Umbilical cord (tissue), 2 donors: Measurements from ENCODE around the gene BYSL. TPM values are rescaled to one million over a fixed set of nuclear protein-coding genes. Genes with fewer than 3 reads are reported as not detected.
"Not testable (repeated sequence)": the region's sequence is repeated elsewhere in the genome, so short reads cannot be mapped to it uniquely, and the experiment has no call there.

Experiments used
- DNase-seq: peaks from one replicate; pipeline ENCODE4 v3.0.0-alpha.2; 2015; ENCODE audit warnings: low spot score
- total RNA-seq: library from RNA; depleted of rRNA; stranded (reverse); fragments of >200 nt; gene quantifications from one replicate; pipeline ENCODE4 v1.2.3, GENCODE V29; 2014; ENCODE audit warnings: low replicate concordance; ENCODE audit not compliant: insufficient read depth

Gene BYSL
- total RNA-seq, 1 donor from 2014 or later, result 5.3 TPM

DNA sequence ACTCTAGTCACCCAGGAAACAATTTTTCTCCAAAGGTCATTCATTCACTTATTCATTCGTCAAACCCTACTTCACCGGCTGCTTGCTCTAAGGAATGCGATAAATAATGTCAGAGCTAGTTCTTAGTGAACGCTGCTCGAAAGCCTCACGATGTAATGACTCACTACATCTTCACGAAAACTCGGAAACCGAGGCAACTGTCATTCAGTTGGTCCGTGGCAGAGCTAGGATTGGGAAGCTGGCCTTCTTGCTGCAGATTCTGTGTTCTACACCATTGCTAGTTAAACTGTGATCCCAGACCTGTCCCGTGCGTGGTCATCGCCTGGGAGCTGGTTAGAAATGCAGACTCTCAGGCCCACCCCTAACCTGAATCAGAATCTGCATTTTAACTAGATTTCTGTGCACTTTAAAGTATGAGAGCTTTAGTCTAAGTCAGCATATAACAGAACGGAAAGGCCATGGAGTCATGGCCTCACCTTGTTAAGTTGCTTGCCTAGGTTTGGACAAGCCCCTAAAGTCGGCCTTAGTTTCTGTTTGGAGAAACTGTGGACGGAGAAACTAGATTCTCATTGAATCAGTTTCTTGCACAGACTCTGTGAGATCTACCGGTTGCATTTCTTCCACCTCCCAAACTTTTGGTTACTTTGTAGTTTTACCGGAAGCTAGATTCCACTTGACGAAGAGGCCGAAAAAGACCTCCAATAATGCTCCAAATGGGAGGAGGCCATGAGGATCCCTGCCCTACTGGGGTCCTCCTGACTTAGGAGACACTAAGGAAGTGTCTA, 21.0 kb downstream of the BYSL start:
- no peak for DNase-seq

DNA sequence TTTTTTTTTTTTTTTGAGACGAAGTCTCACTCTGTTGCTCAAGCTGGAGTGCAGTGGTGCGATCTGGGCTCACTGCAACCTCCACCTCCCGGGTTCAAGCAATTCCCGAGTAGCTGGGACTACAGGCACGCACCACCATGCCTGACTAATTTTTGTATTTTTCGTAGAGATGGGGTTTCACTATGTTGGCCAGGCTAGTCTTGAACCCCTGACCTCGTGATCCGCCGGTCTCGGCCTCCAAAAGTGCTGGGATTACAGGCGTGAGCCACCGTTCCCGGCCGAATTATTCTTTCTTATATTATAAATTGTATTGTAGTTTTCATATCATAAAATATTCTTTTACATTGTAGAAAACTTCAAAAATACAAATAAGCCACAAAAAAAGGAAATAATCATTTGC, 21.6 kb downstream of the BYSL start:
- not testable (repeated sequence) for DNase-seq

DNA sequence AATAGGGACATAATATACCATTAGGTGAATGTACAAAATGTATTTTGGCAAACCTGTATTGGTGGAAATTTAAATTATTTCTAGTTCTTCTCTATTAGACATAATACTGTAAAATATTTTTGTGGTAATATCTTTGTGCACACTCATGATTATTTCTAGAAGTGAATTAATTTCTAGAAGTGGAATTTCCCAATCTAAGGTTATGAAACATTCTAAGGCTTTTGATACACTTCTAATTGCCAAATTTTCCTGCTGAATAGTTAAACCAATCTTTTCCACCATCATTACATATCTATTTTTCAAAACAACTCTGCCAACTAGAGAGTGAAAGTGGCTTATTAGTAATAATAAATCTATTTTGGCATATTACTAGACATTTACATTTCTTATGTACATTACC, 22.2 kb downstream of the BYSL start:
- no peak for DNase-seq

DNA sequence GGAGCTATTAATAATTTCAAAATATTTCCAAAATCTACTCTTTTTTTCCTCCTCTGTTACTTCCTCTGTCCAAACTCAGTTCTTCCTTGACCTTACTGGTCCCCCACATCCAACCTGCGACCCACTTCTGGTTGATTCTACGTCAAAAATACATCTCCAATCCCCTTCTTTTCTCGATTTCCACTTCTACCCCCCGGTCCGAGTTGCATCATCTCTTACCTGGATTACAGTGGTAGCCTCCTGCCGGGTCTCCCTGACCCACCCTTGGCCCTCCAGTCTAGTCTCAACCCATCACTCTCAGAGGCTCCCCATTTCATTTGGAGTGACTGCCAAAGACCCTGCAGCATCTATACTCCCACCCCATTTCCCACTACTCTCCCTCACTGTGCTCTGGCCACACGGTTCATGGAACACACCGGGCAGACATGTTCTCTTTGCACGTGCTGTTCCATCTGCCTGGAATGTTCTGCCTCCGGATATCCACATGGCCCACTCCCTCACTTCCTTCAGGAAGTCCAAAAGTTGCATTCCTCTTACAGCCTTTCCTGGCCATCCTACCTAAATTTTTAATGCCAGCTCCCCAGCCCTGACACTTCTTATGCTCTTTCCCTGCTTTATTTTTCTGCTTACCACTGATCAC, 26.4 kb downstream of the BYSL start:
- DNase-seq, result no peak

DNA sequence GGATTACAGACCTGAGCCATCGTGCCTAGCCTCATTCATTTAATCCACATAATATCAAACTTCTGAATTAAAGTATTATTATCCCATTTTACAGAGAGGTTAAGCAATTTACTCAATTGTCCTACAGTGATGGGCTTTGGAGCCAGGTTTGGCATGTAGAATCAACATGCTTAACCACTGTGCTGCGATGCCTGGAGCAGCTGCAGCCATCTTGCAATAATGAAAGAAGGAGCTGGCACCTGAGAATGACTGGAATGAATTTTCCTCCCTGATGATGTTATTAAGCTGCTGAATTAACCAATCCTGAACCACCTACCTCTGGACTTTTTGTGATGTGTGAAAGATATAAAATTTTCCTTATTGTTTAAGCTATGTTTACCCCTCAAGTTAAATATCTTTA, 33.4 kb downstream of the BYSL start:
- DNase-seq, result no peak

DNA sequence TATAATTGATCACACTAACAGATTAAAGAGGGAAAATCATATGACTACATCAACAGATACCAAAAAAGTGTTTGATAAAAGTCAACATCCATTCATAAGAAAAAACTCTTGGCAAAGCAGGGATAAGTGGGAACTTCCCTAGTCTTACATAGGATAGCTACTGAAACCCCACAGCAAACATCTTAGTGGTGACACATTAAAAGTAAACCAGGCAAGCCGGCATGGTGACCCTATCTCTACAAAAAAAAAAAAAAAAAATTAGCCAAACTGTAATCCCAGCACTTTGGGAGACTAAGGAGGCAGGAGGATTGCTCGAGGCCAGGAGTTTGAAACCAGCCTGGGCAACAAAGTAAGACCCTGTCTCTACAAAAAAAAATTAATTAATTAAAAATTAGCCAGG, 34.1 kb downstream of the BYSL start:
- DNase-seq, result no peak

DNA sequence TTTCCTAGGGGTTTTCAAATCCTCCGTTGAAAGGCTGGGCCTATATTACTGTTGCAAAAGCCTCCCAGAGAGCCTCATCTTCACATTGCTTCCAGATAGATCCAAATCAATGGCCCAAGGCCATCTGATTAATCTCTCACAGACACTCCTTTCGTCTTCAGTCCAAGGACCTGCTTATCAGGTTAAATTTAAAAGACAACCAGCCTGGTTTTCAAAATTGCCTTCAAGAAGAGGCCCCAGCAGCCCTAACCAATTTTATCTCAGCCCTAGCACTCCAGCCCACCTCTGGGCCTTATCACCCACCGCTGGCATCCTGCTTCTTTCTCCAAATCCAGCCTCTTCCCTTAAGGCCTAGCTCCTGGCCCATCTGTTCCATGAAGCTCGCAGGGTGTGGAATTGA, 35.8 kb downstream of the BYSL start:
- DNase-seq, result no peak

DNA sequence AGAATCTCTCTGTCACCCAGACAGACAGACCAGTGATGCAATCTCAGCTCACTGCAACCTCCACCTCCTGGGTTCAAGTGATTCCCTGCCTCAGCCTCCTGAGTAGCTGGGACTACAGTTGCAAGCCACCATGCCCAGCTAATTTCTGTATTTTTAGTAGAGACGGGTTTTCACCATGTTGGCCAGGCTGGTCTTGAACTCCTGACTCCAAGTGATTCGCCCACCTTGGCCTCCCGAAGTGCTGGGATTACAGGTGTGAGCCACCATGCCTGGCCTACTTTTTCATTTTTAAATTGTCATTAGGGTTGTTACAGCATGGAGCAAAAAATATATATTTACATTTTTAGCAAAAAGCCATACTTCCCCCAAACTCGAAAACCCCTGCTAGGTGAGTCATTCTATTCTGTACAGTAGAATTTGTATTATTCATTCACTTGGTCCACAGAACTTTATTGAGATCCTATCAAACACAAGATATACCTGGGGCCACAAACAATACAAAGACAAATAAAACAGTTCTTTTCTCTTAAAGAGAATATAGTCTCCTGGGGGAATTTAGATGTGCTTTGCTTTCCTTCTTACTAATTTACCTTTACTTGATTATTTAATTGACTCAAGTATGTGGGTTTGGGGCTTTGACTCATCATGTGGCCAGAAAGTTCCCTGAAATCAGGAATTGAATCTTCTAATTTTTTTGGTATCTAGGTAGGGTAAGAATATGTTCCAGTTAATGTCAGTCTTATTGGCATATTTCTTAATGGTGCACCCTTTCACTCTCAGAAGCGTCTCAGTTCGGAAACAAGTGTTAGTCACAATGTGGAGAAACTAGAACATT, 36.9 kb downstream of the BYSL start:
- DNase-seq, result no peak

DNA sequence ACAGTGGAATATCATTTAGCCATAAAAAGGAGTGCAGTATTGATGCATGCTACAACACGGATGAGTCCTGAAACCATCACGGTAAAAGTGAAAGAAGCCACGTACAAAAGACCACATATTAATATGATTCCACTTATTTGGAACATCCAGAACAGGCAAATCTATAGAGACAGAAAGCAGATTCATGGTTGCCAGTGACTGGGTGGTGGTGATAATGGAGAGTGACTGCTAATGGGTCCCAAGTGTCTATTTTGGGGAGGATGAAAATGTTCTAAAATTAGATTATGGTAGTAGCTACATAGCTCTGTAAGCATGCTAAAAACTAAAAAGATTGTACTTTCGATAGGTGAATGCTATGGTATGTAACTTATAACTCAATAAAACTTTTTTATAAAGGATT, 38.7 kb downstream of the BYSL start:
- DNase-seq, result no peak

DNA sequence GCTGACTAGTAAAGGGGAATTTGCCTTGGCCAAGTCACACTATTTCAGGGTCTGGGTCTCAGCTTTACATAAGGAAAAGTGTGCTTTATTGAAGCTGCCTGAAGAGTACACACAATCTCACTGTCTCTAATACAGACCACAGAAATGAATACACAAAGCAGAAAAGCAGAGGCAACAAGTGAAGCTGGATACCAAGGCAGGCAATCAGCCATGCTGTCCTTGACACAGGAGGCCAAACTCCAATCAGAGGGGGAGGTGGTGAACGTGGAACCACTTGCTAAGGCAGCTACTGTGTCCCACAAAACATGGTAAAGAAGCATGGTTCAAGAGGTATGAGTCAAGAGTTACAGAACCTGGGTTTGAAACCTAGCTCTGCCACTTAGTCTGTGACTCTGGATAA, 42.1 kb downstream of the BYSL start:
- no peak for DNase-seq

DNA sequence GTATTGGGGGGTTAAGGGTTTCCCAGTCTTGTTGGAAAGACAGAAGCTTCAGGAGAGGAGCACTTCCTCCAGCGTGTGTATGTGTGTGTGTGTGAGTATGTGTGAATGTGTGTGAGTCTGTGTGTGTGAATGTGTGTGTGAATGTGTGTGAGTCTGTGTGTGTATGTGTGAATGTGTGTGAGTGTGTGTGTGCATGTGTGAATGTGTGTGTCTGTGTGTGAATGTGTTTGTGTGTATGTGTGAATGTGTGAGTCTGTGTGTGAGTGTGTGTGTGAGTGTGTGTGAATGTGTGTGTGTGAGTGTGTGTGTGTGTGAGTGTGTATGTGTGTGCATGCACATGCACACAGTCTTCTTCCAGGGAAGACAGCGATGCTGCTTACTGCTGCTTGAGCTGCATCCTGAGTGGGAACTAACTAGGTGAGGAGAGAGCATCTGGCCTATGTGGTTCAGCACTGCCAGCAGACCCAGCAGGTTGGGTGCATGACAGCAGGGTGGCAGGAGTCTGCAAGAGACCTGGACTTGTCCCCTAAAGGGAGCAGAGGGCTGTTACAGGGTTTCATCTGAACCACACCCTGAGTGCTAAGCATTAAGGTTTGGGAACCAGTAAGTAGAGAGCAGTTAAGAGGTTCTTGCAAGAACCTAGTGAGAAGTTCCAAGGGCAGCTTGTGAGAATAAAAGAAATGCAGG, 43.0 kb downstream of the BYSL start:
- DNase-seq, result no peak

DNA sequence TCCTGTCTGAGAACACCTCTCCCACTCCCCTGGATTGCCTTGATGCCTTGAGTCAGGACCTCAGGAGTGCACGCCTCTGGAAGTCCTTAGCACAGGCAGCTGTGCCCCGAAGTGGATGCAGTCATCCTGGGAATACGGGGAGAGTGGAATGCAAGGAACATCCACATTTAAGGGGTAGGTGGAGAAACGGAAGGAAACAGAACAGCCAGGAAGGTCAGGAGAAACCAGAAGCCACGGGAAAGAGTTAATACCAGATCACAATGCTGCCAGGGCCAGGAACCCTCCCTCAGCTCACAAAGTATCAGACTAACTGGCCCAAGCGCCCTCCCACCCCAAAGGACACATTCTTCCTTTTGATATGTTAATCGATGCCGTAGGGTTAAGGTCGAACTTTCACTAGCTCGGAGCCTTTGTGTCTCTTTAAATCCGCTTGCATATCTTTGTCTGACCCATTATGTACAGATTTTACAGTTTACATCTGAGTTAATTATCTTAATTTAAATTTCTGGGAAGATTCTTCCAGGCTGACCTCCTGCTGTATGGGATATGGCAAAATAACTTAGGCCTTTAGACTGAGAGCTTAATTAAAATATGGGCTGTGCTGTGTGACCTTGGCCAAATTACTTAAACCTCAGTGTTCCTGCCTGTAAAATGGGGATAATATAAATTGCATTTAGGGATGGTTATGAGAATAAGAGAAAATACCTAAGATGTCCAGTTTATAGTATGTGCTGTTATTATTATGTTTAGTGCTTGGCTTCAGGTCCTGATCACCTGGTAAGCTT, 44.3 kb downstream of the BYSL start:
- no peak for DNase-seq

DNA sequence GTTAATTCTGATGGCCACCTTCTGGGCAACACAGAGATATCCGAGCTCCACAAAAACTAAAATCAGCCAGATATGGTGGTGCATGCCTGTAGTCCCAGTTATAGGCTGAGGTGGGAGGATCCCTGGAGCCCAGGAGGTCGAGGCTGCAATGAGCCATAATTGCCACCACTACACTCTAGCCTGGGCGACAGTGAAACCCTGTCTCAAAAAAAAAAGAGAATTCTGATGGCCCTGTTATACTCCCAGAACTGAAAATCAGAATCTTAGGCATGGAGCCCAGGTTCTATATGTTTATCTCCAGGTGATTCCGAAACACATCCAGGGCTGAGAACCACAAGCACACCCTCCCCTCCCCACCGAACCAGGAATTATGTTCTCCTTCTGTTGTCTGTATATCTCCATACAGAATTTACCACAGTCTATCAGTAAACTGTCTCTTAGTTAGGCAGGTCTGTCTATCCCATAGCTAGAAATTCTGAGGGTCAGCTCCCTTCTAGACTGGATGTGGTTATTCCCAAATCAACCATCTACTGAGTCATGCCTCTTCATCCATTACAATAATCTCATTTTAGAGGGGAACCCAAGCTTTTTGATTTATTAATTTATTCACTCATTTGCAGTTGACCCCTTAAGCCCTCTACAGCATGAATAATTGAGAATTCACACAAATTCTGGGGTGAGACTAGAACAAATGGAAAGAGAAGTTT, 45.1 kb downstream of the BYSL start:
- DNase-seq, result no peak

DNA sequence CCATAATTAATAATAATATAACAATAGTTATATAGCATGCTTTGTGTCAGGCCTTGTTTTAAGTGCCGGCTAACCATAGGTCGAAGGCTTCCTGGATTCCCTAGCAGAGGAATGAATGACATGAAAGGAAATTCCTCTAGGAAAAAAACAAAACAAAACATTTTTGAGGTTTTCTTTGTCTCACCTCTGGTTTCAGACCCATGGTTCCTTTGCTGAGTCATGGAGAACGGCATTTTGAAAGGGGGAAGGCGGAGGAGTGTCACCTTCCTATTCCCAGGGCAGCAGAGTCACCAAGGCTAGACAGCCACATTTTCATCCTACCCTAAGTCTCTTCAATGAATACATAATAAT, 45.6 kb downstream of the BYSL start:
- no peak for DNase-seq

DNA sequence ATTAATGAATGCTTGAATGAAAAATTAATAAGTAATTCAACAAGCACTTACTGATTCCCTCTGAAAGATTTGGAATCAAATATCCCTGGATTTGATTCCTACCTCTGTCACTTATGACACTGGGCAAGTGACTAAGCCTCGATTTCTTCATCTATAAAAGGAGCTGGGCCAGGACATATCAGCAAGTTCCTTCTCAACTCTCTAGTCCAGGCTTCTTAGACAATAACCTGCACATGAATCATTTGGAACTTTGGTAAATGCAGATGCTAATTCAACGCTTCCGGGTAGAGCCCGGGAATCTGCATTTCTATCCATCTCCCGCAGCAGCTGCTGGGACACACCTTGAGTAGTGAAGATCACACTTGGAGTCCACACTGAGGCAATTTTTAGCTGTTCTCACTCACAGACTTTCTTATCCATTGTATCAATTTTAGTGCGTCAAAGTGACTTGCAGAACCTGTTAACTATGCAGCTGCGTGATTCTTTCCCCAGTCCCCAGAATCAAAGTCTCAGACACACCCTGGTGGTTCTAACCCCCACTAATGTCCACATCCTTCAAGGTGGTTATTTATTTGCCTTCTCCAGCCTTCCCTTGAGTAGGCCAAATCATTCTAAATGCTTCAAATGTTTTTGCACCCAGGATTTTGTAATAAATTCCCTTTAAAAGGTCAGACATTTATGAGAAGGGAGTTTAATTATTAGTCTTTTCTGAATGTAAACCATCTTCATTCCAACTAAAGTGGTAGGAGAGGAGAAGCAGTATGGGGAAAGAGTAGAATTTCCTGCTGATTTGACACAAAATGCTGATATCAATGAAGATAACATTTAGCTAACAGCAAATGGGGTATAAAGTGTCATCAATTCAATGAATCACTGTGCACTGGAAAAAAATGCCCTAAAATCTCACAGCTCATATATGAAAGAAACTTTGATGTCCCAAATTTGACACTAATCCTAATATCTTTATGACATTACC, 46.3 kb downstream of the BYSL start:
- DNase-seq, result no peak

DNA sequence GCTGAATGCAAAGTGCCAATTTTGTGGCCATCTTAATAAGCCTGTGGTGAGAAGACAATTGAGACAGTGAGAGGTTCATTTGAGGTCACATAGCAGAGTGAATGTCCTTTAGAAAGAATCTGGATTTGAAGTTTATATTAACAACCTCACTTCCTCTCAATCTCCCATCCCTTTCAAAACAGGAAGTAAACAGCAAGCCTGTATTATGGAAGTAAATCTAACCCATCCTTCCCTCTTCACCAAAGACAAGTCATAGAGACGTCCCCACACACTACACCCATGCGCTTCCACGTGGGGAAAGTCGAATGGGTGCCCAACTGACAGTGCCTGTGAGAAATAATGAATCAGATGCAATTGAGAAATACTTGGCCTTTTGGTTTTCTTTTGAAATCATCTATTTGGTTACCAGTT, 49.1 kb downstream of the BYSL start:
- DNase-seq, result no peak

DNA sequence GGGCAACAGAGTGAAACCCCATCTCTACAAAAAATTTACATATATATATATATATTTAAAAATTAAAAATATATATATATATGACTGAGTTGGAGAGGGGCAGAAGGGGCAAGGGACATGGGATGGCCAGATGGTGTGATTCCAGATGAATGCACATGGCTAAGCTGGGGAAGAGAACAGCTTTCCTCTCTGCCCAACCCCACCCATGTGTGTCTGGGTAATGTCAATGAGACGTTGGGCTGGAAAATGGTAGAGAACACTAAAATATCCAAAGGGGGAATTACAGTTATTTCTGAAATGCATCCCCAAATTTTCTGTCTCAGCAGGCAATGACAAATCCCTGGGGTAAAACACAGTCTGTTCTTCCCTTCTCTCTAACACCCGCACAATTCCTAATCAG, 51.5 kb downstream of the BYSL start:
- peak; percentile 73 for DNase-seq

DNA sequence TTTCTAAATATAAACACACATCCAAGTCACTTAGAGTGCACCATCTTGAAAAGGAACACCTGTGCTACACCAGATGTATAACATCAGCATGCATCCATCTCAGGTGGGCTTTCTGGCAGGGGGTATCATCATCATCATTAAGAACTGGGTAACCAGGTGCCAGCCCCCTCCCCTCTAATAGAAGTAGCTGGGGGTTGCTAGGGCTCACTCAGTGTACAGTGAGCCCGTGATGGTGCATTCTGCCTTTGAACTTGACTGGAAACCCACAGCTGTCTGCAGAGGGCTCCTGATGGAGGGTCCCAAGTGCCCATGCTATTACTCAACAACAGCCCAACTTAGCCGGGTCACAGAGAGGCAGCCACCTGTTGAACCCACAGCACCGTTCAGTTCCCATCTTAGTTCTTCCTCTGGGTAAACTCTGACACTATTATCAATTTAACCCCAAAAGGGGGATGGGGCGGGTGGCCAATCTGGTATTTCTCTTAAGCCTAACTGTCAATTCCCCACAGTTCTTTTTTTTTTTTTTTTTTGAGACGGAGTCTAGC, 53.1 kb downstream of the BYSL start:
- DNase-seq, result no peak

DNA sequence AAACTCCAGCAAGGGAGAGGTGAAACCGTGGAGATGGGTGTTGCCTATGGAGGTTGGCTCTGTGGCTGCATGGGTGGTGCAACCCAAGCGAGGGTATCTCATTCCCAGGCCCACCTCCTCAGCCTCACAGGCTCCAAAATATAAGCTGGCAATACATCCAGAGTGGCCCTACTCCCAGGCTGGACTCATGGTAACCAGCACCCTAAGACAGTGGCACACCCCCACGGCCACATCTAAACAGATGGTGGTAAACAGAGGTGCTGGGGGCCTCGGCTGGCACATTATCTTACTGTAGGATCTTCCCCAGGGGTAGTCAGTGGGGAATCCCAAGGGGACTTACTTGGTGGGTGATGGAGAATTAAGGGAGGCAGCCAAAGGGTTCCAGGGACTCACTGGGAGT, 54.0 kb downstream of the BYSL start:
- no peak for DNase-seq
